ENCODE results near the gene USF1.
"Not testable (repeated sequence)": the region's sequence is repeated elsewhere in the genome, so short reads cannot be mapped to it uniquely, and the experiment has no call there.

DNA sequence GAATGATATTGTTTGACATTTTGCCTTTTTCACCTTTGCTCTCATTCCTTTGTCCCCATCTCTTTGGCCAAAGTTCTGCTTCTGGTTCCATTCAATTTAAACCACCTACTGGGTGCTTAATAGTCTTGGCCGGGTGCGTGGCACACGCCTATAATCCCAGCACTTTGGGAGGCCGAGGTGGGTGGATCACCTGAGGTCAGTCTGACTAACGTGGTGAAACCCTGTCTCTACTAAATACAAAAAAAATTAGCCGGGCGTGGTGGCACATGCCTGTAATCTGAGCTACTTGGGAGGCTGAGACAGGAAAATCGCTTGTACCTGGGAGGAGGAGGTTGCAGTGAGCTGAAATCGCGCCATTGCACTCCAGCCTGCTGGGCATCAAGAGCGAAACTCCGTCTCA is 23.3 kb downstream of the USF1 start:
- TF ChIP-seq, protein P1, sequence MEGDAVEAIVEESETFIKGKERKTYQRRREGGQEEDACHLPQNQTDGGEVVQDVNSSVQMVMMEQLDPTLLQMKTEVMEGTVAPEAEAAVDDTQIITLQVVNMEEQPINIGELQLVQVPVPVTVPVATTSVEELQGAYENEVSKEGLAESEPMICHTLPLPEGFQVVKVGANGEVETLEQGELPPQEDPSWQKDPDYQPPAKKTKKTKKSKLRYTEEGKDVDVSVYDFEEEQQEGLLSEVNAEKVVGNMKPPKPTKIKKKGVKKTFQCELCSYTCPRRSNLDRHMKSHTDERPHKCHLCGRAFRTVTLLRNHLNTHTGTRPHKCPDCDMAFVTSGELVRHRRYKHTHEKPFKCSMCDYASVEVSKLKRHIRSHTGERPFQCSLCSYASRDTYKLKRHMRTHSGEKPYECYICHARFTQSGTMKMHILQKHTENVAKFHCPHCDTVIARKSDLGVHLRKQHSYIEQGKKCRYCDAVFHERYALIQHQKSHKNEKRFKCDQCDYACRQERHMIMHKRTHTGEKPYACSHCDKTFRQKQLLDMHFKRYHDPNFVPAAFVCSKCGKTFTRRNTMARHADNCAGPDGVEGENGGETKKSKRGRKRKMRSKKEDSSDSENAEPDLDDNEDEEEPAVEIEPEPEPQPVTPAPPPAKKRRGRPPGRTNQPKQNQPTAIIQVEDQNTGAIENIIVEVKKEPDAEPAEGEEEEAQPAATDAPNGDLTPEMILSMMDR (conservative IDR thresholded peaks at IDR 0.05; ENCODE audit: low read length): not testable (repeated sequence)
- not testable (repeated sequence) for TF ChIP-seq EZH2phosphoT487 (IDR thresholded peaks at IDR 0.05; ENCODE audit: borderline replicate concordance, low read depth, low read length)
